GM18507 (cell line): ENCODE data around the gene ZNF317.

ENCODE experiments used
- DNase-seq: peaks from one replicate; pipeline ENCODE4 v3.0.0; 2011; ENCODE audit warnings: low read depth; ENCODE audit not compliant: insufficient read length; ENCODE audit errors: extremely low spot score
- FAIRE-seq: peaks from 2 replicates; lab custom pipeline; 2011; peaks lifted over from hg19 to GRCh38; lab: Jason Lieb, UNC

Gene ZNF317

GRCh38 chr19:9140159-9140874 lies at the start of gene ZNF317:
Gene ZNF317, plus strand, starts transcription at chr19:9140397. Its CDS starts 15,620 bp downstream, at chr19:9156017.
- DNase-seq (peak; percentile 75), FAIRE-seq (peak; percentile 93)

GRCh38 chr19:9107375-9107774 lies 32.8 kb upstream of the ZNF317 start, which contains the start of gene OR7G2:
Gene OR7G2, minus strand, starts transcription at chr19:9107475. Its CDS starts 4,232 bp downstream, at chr19:9103243.
- FAIRE-seq (no peak), DNase-seq (no peak)

- DNase-seq, result no peak
- FAIRE-seq, result no peak
Measured at GRCh38 chr19:9109959-9110358, 30.2 kb upstream of the ZNF317 start.

- DNase-seq, result no peak
- no peak for FAIRE-seq
Measured at GRCh38 chr19:9115307-9115813, 24.8 kb upstream of the ZNF317 start, which contains the start of gene OR7G1. Gene OR7G1, minus strand, starts transcription at chr19:9115763. Its CDS starts 0 bp downstream, at chr19:9115763.

- DNase-seq (no peak), FAIRE-seq (no peak)
Measured at GRCh38 chr19:9116547-9116946, 23.6 kb upstream of the ZNF317 start.

- FAIRE-seq, result no peak
- no peak for DNase-seq
Measured at GRCh38 chr19:9126900-9127405, 13.2 kb upstream of the ZNF317 start, which contains the start of gene OR7G3. Gene OR7G3, minus strand, starts transcription at chr19:9126950. Its CDS starts 0 bp downstream, at chr19:9126950.

GRCh38 chr19:9128171-9128570 lies 12.0 kb upstream of the ZNF317 start:
- DNase-seq (no peak), FAIRE-seq (no peak)

GRCh38 chr19:9130965-9131364 lies 9.2 kb upstream of the ZNF317 start:
- DNase-seq, result no peak
- no peak for FAIRE-seq

GRCh38 chr19:9132422-9132821 lies 7.8 kb upstream of the ZNF317 start:
- FAIRE-seq (no peak), DNase-seq (no peak)

- no peak for DNase-seq
Measured at GRCh38 chr19:9139609-9140158, 513 bp upstream of the ZNF317 start.

GRCh38 chr19:9144920-9145319 lies 4.7 kb downstream of the ZNF317 start:
- FAIRE-seq (no peak), DNase-seq (no peak)

More at GRCh38 chr19:9139609-9140158, 513 bp upstream of the ZNF317 start:
- no peak for FAIRE-seq

- DNase-seq (no peak), FAIRE-seq (no peak)
Measured at GRCh38 chr19:9146882-9147281, 6.7 kb downstream of the ZNF317 start.

- FAIRE-seq, result no peak
- no peak for DNase-seq
Measured at GRCh38 chr19:9148697-9149096, 8.5 kb downstream of the ZNF317 start.

- FAIRE-seq, result no peak
Measured at GRCh38 chr19:9149997-9150396, 9.8 kb downstream of the ZNF317 start.

GRCh38 chr19:9150650-9151049 lies 10.5 kb downstream of the ZNF317 start:
- no peak for DNase-seq
- FAIRE-seq, result no peak

More at GRCh38 chr19:9149997-9150396, 9.8 kb downstream of the ZNF317 start:
- no peak for DNase-seq

- DNase-seq (no peak), FAIRE-seq (no peak)
Measured at GRCh38 chr19:9151367-9151766, 11.2 kb downstream of the ZNF317 start.

GRCh38 chr19:9155591-9155990 lies 15.4 kb downstream of the ZNF317 start:
- DNase-seq, result no peak

GRCh38 chr19:9156304-9156703 lies 16.1 kb downstream of the ZNF317 start:
- DNase-seq (no peak), FAIRE-seq (no peak)

More at GRCh38 chr19:9155591-9155990, 15.4 kb downstream of the ZNF317 start:
- FAIRE-seq, result no peak

GRCh38 chr19:9159891-9160290 lies 19.7 kb downstream of the ZNF317 start:
- FAIRE-seq, result no peak
- DNase-seq, result no peak

- DNase-seq (no peak), FAIRE-seq (no peak)
Measured at GRCh38 chr19:9161427-9161826, 21.2 kb downstream of the ZNF317 start.
